H1 (cell line): ENCODE results near the gene RFTN2. TPM values are rescaled to one million over a fixed set of nuclear protein-coding genes. Genes with fewer than 3 reads are reported as not detected.

Experiments
- BCL11A ChIP-seq, 2 experiments: IDR thresholded peaks; one replicate each; pipeline ENCODE4 v1.6.1; 2011; ENCODE audit warnings: low read depth in 2 of 2, low read length in 2 of 2, mild to moderate bottlenecking in 2 of 2
- CTBP2 ChIP-seq: IDR thresholded peaks from 2 replicates; pipeline ENCODE4 v1.7.0; 2011; ENCODE audit warnings: borderline replicate concordance, mild to moderate bottlenecking, moderate library complexity, mixed read lengths, low read length; ENCODE audit not compliant: insufficient read depth, insufficient read length
- CTCF ChIP-seq, 3 experiments: IDR thresholded peaks; 1 replicate in 2 of 3; 2 replicates in 1 of 3; pipeline versions ENCODE4 v1.5.1 to v1.6.1; 2011; ENCODE audit warnings: low read length in 3 of 3, mild to moderate bottlenecking in 3 of 3, inconsistent platforms in 2 of 3, low read depth in 1 of 3, moderate library complexity in 1 of 3; ENCODE audit not compliant: insufficient read depth in 1 of 3; ENCODE audit errors: control extremely low read depth in 1 of 3
- EGR1 ChIP-seq: IDR thresholded peaks from 2 replicates; pipeline ENCODE4 v1.6.1; 2011; ENCODE audit warnings: low read depth, low read length, borderline replicate concordance
- GABPA ChIP-seq: IDR thresholded peaks from 2 replicates; pipeline ENCODE4 v1.6.1; 2011; ENCODE audit warnings: mild to moderate bottlenecking, low read length, moderate library complexity, borderline replicate concordance; ENCODE audit not compliant: insufficient read depth
- POLR2A ChIP-seq, 2 experiments: IDR thresholded peaks; 1 replicate in 1 of 2; 2 replicates in 1 of 2; pipeline ENCODE4 v1.6.1; 2011; ENCODE audit warnings: low read depth in 2 of 2, low read length in 2 of 2, mild to moderate bottlenecking in 2 of 2; ENCODE audit errors: control extremely low read depth in 1 of 2
- POU5F1 ChIP-seq: IDR thresholded peaks from 2 replicates; pipeline ENCODE4 v1.6.1; 2011; ENCODE audit warnings: low read depth, mild to moderate bottlenecking, low read length, moderate library complexity
- RBBP5 ChIP-seq: IDR thresholded peaks from 2 replicates; pipeline ENCODE4 v1.7.1; 2012; ENCODE audit warnings: low read depth, mild to moderate bottlenecking, inconsistent platforms, low read length, moderate library complexity, borderline replicate concordance
- RXRA ChIP-seq: IDR thresholded peaks from 2 replicates; pipeline ENCODE4 v1.6.1; 2011; ENCODE audit warnings: low read depth, mild to moderate bottlenecking, low read length, moderate library complexity; ENCODE audit not compliant: insufficient read depth
- SIN3A ChIP-seq, 2 experiments: IDR thresholded peaks in 1 of 2; conservative IDR thresholded peaks in 1 of 2; 2 replicates each; pipeline ENCODE4 v1.6.1; 2011 to 2012; ENCODE audit warnings: low read length in 2 of 2, improper control_type of control experiment in 1 of 2, low read depth in 1 of 2, mild to moderate bottlenecking in 1 of 2
- TAF1 ChIP-seq: IDR thresholded peaks from 2 replicates; pipeline ENCODE4 v1.6.1; 2011; ENCODE audit warnings: mild to moderate bottlenecking, low read depth, low read length
- TCF12 ChIP-seq: IDR thresholded peaks from 2 replicates; pipeline ENCODE4 v1.6.1; 2011; ENCODE audit warnings: low read depth, mild to moderate bottlenecking, low read length
- polyA plus RNA-seq, 7 experiments: library from polyadenylated mRNA; depleted of rRNA in 3 of 7; stranded (reverse) in 5 of 7; unstranded in 2 of 7; fragments of >200 nt in 5 of 7; fragments of 200-250 nt in 2 of 7; gene quantifications; 1 replicate in 5 of 7; 2 replicates in 1 of 7; 4 replicates in 1 of 7; pipeline versions ENCODE4 v1.2.1 to v1.2.3, GENCODE V29; 2011 to 2013; ENCODE audit warnings: missing spikeins in 2 of 7, mixed read lengths in 2 of 7
- total RNA-seq: library from RNA; stranded (reverse); fragmentation: NEBNext Ultra II Directional; extraction: Animal tissue kit (Norgen Biotek cat#: 25700); gene quantifications from 2 replicates; pipeline ENCODE4 v1.2.1, GENCODE V29; 2021

Gene RFTN2
- total and polyA plus RNA-seq, 2 of the 8 experiments (the other 6 are each of a cell fraction or from before 2014, with no cell fraction given) = 2.3 to 2.4 TPM

- TF ChIP-seq CTCF (IDR thresholded peaks at IDR 0.05; ENCODE audit: control extremely low read depth in 1 of 3, insufficient read depth in 1 of 3, low read depth in 1 of 3, low read length in 3 of 3) (no peak), EGR1 (no peak), TCF12 (no peak), TAF1 (no peak), SIN3A (conservative IDR thresholded peaks at IDR 0.05 in 1 of 2, IDR thresholded peaks at IDR 0.05 in 1 of 2; ENCODE audit: low read depth in 1 of 2, low read length in 2 of 2) (no peak), POU5F1 (no peak), CTBP2 (no peak), POLR2A (IDR thresholded peaks at IDR 0.05; ENCODE audit: control extremely low read depth in 1 of 2, low read depth in 2 of 2, low read length in 2 of 2) (no peak), GABPA (no peak), RBBP5 (no peak), RXRA (no peak), BCL11A (IDR thresholded peaks at IDR 0.05; ENCODE audit: low read depth in 2 of 2, low read length in 2 of 2) (no peak)
Observed at GRCh38 chr2:197598450-197598849, 76.9 kb downstream of the RFTN2 start (continued).
